ENCODE results near the gene NRIP1. TPM values are rescaled to one million over a fixed set of nuclear protein-coding genes. Genes with fewer than 3 reads are reported as not detected.

The NRIP1 gene
- total RNA-seq, 1 donor from 2014 or later: 45.9 TPM

DNA sequence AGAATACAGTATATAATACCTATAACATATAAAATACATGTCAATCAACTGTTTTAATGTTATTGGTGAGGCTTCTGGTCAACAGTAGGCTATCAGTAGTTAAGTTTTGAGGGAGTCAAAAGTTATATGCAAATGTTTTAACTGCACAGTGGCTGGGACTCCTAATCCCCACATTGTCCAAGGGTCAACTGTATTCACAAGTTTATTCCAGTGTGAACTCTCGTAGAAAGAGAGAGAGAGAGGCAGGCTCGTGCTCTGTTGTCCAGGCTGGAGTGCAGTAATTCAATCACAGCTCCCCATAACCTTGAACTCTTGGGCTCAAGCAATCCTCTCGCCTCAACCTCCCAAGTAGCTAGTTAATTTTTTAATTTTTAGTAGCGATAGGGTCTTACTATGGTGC is 66.0 kb downstream of the NRIP1 start:
- TF ChIP-seq, protein P1, sequence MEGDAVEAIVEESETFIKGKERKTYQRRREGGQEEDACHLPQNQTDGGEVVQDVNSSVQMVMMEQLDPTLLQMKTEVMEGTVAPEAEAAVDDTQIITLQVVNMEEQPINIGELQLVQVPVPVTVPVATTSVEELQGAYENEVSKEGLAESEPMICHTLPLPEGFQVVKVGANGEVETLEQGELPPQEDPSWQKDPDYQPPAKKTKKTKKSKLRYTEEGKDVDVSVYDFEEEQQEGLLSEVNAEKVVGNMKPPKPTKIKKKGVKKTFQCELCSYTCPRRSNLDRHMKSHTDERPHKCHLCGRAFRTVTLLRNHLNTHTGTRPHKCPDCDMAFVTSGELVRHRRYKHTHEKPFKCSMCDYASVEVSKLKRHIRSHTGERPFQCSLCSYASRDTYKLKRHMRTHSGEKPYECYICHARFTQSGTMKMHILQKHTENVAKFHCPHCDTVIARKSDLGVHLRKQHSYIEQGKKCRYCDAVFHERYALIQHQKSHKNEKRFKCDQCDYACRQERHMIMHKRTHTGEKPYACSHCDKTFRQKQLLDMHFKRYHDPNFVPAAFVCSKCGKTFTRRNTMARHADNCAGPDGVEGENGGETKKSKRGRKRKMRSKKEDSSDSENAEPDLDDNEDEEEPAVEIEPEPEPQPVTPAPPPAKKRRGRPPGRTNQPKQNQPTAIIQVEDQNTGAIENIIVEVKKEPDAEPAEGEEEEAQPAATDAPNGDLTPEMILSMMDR (IDR thresholded peaks at IDR 0.05): no peak
- H3K36me3 ChIP-seq: no peaks in the 10 kb centered on the region
- no peaks in the 10 kb centered on the region for H3K9me3 ChIP-seq
- DNase-seq (no peak), ATAC-seq (no peak)
- H3K27ac ChIP-seq: no peak overlapping the region
- intact Hi-C loops (cut with DNase I): no loop called here
- no peak overlapping the region for H3K4me3 ChIP-seq
- no peaks in the 10 kb centered on the region for H3K27me3 ChIP-seq
- peaks cover 8% of the 10 kb centered on the region for H3K4me1 ChIP-seq

DNA sequence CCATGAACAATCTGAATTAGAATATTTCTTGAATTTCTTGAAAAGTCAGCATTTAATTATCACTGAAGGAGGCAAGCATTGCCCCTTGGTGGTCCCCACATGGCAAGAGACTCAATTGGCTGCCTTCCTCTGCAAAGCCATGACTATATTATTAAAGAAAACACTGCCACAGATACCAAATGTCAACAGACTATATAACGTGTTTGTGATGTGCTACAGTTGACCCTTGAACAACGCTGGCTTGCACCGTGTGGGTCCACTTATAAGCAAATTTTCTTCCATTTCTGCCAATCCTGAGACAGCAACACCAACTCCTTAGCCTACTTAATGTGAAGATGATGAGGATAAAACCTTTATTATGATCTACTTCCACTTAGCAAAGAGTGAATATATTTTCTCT is 66.5 kb downstream of the NRIP1 start:
- DNase-seq (no peak), ATAC-seq (no peak)
- Histone ChIP-seq H3K27ac (no peak overlapping the region), H3K4me3 (no peak overlapping the region), H3K27me3 (no peaks in the 10 kb centered on the region), H3K4me1 (peaks cover 8% of the 10 kb centered on the region), H3K36me3 (no peaks in the 10 kb centered on the region), H3K9me3 (no peaks in the 10 kb centered on the region)
- intact Hi-C loops (cut with DNase I): no loop called here
- TF ChIP-seq, protein P1 (IDR thresholded peaks at IDR 0.05): no peak

DNA sequence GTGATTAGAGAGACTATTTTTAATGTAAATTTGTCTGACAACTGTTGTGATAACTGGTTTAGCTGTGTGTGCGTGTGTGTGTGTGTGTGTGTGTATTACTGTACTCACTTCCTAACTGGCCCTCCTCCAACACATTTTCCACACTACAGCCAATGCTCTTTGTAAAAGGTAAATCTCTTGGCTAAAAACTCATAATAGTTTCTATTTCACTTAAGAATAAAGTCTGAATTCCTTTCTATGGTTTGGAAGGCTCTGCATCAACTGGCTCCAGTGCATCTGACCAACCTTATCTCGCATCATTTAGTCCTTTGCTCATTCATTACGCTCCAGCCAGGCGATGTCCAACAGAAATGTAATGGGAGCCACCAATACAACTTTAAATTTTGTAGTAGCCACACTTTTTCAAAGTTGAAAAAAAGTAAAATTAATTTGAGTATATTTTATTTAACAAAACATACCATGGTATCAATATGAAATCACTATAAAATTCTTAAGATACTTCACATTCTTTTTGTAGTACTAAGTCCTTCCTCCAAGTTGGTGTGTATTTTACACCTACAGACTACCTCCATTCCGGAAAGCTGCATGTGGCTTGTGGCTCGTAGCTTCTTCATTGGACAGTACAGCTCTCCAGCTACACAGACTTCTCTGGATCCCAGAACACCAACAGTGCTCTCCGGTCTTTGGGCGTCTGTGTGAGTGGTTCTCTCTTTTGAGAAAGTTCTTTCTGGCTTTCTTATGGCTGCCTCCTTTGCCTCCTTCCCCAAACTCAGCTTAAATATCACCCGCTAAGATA is 68.9 kb downstream of the NRIP1 start:
- Histone ChIP-seq H3K36me3 (peaks cover 3% of the 10 kb centered on the region), H3K27ac (no peak overlapping the region), H3K27me3 (no peaks in the 10 kb centered on the region), H3K4me3 (no peak overlapping the region), H3K9me3 (no peaks in the 10 kb centered on the region), H3K4me1 (no peaks in the 10 kb centered on the region)
- TF ChIP-seq, protein P1 (IDR thresholded peaks at IDR 0.05): no peak
- ATAC-seq (no peak), DNase-seq (no peak)
- intact Hi-C loops (cut with DNase I): no loop called here

DNA sequence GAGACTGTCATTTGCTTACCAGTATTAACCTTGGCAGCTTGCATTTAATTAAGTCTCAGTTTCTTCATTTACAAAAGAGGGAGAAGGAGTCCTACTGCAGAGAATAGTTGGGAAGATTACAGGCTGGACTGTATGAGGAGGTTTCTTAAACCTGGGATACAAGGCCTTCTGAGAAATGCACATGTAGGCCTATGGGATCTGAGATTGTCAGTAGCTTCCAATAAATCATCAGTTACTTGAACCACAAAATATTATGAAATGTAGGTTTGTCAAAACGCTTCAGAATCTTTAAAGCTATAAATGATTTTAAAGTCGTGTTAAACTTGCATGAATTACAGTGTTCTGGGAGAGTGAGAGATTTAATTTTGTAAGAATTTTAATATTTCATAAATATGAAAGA is 69.6 kb downstream of the NRIP1 start:
- H3K9me3 ChIP-seq: no peaks in the 10 kb centered on the region
- no peak for DNase-seq
- intact Hi-C loops (cut with DNase I): no loop called here
- H3K27me3 ChIP-seq: no peaks in the 10 kb centered on the region
- TF ChIP-seq, protein P1 (IDR thresholded peaks at IDR 0.05): no peak
- H3K4me3 ChIP-seq: no peak overlapping the region
- peaks cover 3% of the 10 kb centered on the region for H3K36me3 ChIP-seq
- no peaks in the 10 kb centered on the region for H3K4me1 ChIP-seq
- no peak overlapping the region for H3K27ac ChIP-seq
- no peak for ATAC-seq

DNA sequence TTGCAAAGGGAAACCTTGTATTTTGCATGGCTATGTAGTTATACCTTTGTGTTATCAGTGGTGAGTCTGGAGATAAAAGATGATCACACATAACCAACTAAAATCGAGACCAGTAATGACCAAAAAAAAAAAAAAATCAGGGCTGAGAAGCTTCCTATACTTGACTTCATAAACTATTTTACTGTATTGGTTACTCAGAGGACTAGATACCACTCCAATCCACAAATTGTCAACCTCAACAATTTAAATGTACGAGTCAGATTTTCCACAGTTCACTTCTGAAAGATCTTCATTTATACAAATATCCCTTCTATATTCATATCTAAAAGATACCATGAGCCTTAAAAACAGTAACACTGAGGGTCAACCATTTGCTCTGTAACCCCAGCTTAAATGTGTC is 71.7 kb downstream of the NRIP1 start:
- ATAC-seq: no peak
- H3K27ac ChIP-seq: no peak overlapping the region
- H3K36me3 ChIP-seq: peaks cover 3% of the 10 kb centered on the region
- intact Hi-C loops (cut with DNase I): no loop called here
- H3K4me3 ChIP-seq: no peak overlapping the region
- DNase-seq: no peak
- TF ChIP-seq, protein P1 (IDR thresholded peaks at IDR 0.05): no peak
- H3K27me3 ChIP-seq: no peaks in the 10 kb centered on the region
- no peaks in the 10 kb centered on the region for H3K4me1 ChIP-seq
- no peaks in the 10 kb centered on the region for H3K9me3 ChIP-seq
